HG02981 (cell line): Measurements from ENCODE around the gene SIRT4.
"Not testable (repeated sequence)": the region's sequence is repeated elsewhere in the genome, so short reads cannot be mapped to it uniquely, and the experiment has no call there.

Source experiments
- ATAC-seq: cut with Tn5 transposase; IDR thresholded peaks from one replicate; pipeline ENCODE4 v1.9.1; 2021; ENCODE audit warnings: mild to moderate bottlenecking, moderate library complexity; ENCODE audit not compliant: unreplicated experiment

SIRT4 gene

DNA sequence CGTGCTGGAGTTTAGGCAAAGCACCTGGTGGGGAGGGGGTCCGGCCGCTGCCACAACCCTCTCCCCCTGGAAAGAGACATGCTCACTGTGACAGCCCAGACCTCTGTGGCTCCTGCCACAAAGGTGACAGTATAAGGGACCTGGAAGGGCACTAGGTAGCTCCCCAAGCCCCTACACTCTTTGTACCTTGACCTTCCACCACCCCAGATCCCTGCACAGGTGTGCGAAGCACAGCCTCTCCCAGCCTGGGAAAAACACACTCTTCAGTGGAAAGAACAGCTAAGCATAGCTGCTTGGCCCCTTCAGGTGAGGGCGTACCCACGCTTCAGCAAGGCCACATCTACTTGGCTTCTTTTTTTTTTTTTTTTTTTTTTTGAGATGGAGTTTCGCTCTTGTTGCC is 30.4 kb downstream of the SIRT4 start:
- no peak for ATAC-seq

DNA sequence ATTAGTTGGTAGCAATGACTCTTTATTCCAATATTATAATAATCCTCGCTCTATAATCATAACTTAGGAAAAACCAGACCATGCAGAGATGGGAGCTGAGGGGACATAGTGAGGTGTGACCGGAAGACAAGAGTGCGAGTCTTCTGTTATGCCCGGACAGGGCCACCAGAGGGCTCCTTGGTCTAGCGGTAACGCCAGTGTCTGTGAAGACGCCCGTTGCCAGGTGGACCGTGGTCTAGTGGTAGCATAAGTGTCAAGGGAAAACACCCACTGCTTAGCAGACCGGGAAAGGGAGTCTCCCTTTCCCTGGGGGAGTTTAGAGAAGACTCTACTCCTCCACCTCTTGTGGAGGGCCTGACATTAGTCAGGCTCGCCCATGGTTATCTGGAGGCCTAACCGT is 33.3 kb downstream of the SIRT4 start:
- not testable (repeated sequence) for ATAC-seq

GRCh38 chr12:120336392-120336791 is 34.3 kb downstream of the SIRT4 start:
- not testable (repeated sequence) for ATAC-seq

DNA sequence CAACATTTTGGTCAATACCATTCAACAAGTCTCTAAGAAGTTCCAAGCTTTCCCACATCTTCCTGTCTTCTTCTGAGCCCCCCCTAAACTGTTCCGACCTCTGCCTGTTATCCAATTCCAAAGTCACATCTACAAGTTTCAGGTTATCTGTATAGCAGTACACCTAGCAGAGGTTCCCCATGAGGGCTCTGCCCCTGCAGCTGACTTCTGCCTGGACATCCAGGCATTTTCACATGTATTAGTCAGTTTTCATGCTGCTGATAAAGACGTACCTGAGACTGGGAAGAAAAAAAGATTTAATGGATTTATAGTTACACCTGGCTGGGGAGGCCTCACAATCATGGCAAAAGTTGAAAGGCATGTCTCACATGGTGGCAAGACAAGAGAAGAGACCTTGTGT is 35.6 kb downstream of the SIRT4 start:
- ATAC-seq, result no peak

DNA sequence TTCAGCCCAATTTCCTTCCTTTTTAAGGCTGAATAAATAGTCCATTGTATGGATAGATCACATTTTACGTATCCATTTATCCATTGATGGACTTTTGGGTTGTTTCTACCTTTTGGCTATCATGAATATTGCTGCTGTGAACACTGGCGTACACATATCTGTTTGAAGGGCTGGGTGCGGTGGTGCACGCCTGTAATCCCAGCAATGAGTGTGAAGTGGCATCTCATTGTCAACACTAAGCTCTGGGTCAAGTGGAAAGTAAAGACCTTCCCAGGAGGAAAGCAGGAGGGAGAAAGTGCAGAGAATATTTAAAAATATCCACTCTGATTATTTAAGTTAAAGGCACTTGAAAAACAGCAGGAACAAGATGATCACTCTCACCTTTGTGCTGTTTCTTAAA is 37.1 kb downstream of the SIRT4 start:
- ATAC-seq, result no peak

GRCh38 chr12:120342175-120343038 is 40.3 kb downstream of the SIRT4 start:
- ATAC-seq, result no peak

- ATAC-seq, result no peak
Measured at GRCh38 chr12:120343039-120343537, 41.0 kb downstream of the SIRT4 start.

DNA sequence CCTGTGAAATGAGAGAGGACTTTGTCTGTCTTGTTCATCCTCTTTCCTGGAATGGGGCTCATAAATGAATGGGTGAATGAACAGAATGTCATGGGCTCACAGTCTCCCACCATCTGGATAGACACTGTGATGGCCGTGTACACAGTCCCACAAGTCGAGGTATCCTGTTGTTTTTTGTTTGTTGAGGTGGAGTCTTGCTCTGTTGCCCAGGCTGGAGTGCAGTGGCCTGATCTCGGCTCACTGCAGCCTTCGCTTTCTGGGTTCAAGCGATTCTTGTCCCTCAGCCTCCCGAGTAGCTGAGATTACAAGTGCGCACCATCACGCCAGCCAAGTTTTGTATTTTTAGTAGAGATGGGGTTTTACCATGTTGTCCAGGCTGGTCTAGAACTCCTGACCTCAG is 41.6 kb downstream of the SIRT4 start:
- no peak for ATAC-seq

- no peak for ATAC-seq
Measured at GRCh38 chr12:120346031-120346430, 43.9 kb downstream of the SIRT4 start.

DNA sequence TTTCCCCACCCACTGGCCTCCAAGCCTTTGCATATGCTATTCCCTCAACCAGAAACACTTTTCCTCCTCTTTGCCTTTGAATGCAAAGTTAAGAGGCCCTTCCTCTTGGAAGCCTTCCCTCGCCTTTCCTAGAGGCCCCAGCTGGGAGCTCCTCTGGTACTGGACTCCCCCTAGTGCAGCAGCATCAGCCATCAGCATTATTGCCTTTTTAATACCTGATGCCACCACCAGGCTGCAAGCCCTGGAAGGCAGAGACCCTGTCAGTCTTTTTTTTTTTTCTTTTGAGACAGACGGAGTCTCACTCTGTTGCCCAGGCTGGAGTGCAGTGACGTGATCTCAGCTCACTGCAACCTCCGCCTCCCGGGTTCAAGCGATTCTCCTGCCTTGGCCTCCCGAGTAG is 44.6 kb downstream of the SIRT4 start:
- no peak for ATAC-seq

- no peak for ATAC-seq
Measured at GRCh38 chr12:120347766-120348165, 45.6 kb downstream of the SIRT4 start.

- no peak for ATAC-seq
Measured at GRCh38 chr12:120350576-120351350, 48.6 kb downstream of the SIRT4 start.

- no peak for ATAC-seq
Measured at GRCh38 chr12:120352117-120352516, 50.0 kb downstream of the SIRT4 start.

GRCh38 chr12:120353136-120353535 is 51.0 kb downstream of the SIRT4 start:
- no peak for ATAC-seq

GRCh38 chr12:120353556-120354317 is 51.6 kb downstream of the SIRT4 start:
- ATAC-seq, result no peak

DNA sequence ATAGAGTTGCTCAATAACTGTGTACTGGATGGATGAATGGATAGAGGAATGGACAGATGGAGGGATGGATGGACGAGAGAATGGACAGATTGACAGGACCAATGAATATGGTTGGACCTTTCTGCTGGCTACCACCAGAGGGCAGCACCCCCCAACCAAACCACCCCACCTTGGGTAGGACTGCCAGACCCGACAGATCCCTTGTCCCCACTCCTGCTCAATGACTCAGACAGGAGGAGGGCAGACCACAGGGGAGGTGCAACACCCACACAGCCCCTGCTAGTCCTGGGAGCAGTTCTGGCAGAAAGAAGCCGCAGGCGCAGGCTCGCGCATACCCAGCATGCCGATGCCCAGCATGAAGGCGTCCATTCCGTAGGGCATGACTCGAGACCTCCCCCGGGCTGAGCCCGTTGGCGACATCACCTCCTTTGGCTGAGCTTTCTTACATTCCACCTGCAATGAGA is 54.5 kb downstream of the SIRT4 start:
- ATAC-seq, result no peak

DNA sequence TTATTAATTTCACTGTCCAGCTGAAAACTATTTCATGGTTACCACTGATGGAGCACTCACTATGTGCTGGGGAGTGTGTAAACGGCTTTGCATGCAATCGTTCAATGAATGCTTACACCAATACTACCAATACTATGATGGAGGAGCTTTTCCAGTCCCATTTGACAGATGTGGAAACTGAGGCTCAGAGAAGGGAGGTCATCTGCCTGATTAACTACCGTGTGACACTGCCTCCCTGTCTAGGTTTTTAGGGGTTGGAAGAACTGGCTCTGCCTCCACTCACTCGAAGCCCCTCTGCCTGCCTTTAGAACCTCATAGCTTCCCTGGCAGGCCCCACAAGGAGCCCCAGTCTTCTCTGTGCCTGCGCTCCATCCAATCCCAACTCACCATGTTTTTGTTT is 55.0 kb downstream of the SIRT4 start:
- ATAC-seq, result no peak

- ATAC-seq, result no peak
Measured at GRCh38 chr12:120358412-120359100, 56.4 kb downstream of the SIRT4 start.

DNA sequence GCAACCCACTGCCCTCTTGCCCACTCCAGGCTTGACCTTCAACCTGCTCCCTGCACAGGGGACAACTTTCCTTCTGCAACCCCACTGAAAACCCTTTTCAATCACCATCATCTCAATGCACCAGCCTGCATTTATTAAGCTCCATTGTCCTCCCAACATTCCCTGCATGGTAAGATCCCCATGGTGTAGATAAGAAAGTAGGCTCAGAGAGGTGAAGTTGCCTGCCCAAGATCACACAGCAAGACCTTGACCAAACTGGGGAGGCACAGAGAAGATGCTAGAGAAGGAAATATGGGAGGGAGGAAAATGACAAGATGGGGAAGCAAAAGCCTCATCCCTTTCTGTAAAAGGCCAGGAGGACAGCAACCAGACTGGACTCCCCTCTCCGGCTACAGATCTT is 57.0 kb downstream of the SIRT4 start:
- ATAC-seq, result no peak

DNA sequence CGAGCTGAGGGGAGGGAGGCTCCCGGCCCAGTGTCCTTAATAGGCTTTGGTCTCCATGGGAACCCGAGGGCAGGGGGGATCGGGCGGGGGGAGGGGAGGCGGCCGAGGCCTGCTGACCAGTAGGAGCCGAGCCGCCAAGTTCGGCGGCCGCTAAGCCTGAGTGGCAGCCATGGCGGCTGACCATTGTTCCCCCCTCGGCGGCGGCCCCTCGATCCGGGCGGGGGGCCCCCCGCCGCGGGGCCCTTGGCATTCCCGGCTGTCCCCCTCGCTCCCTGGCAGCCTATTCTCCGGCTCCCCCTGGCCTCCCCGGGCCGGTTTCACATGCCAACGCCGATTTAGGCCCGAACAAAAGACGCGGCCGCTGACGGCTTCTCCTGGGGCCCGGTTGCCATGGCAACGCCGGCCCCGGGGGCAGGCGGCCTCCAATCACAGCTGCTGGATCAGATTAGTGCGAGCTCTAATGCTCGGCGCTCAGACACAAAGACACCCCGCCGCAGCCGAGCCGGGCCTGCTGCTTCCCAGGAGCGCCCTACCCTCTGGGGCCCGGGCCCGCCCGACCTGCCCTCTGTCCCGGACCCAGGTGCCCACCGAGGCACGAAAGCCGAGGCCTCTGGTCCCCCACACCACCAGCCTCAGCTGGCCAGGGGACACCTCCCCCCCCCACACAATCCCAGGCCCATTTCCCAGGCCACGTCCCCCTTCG is 59.5 kb downstream of the SIRT4 start:
- no peak for ATAC-seq
